EH (cell line): ENCODE measurements around the gene AQP12B.
"Not testable (repeated sequence)": the region's sequence is repeated elsewhere in the genome, so short reads cannot be mapped to it uniquely, and the experiment has no call there.

Source experiments
- DNase-seq: peaks from one replicate; pipeline ENCODE4 v3.0.0-alpha.2; 2015; ENCODE audit warnings: low read depth

AQP12B gene, protein sequence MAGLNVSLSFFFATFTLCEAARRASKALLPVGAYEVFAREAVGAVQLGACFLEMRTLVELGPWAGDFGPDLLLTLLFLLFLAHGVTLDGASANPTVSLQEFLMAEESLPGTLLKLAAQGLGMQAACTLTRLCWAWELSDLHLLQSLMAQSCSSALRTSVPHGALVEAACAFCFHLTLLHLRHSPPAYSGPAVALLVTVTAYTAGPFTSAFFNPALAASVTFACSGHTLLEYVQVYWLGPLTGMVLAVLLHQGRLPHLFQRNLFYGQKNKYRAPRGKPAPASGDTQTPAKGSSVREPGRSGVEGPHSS

DNA sequence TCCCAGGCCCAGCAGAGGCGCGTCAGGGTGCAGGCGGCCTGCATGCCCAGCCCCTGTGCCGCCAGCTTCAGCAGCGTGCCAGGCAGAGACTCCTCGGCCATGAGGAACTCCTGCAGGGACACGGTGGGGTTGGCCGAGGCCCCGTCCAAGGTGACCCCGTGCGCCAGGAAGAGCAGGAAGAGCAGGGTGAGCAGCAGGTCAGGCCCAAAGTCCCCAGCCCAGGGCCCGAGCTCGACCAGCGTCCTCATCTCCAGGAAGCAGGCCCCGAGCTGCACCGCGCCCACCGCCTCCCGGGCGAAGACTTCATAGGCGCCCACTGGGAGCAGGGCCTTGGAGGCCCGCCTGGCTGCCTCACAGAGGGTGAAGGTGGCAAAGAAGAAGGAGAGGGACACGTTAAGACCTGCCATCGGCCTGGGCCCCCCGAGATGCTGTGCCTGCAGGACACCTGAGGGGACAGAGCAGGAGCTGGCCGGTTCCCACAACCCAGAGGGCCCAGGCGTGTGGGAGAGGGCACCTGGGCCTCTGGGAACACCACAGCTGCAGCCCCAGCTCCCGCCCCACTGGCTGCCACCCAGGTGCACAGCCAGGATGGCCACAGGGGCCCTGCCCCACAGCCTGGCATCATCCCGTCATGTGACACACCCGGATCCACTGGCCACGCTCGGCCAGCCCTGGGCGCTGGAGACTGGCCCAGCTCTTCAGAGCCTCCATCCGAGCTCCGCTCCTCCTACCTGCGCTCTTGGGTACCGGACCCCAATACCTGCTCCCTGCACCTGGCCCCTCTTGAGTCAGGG lies at the start of gene AQP12B:
TSS of gene AQP12B (minus strand) at position 455 of the 794 bp plus-strand sequence. CDS start at position 407, 48 bp downstream.
- not testable (repeated sequence) for DNase-seq

DNA sequence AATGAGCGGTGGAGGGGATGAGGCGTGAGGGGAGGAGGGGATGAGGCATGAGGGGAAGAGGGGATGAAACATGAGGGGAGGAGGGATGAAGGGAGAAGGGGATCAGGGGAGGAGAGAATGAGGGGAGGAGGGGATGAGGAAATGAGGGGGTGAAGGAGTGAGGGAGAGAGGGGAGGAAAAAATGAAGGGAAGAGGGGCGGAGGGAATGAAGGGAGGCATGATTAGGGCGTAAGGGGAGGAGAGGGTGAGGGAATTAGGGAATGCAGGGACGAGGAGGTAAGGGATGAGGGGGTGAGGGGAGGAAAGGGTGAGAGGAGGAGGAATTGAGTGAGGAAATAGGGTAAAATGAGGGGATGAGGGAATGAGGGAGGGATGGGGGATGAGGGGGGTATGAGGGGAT lies 49.5 kb upstream of the AQP12B start:
- DNase-seq = no peak

DNA sequence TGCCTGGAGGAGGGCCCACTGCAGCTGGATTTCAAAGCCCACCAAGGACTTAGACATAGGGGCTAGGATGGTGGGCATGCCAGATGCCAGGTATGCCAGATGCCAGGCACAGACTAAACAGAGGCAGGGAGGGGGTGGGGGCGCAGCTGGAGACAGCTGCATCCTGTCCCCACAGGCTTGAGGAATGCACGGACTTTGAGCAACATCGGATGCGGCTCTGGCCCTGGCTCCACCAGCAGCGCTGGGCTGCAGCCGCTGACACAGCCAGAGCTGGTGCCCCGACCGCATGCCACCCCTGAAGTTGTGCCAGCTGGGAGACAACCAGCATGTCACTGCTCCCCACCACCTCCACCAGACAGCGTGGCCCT lies 48.5 kb upstream of the AQP12B start:
- DNase-seq = peak; percentile 29

DNA sequence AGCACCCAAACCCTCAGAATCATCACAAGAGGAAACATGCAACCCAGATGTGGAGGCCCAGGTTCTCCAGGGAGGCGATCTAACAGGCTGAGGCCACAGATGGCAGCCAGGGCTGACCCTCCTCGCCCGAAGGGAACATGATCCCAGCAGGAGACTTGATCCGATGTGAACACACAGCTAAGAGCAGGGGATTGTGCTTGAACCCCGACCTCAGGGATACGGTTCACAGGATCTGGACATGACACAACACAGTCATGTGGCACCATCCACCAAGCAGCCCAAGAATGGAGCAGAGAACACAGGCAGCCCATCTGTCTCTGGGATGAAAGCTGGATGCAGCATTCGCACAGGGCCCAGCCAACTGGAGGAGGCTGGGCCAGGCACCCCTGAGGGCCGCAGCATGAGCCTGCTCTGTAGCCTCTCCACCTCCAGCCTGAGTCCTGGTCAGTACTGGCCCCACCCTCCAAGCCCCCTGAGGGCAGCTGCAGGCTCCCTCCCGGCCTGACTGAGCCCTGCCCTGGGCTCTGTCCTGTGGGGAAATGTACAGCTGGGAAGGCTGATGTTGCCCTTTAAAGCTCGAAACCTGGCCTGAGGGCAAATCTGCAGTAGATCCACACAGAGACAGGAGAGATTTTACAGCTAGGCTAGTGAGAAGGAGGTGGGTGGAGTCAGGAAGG lies 48.0 kb upstream of the AQP12B start:
- peak; percentile 11 for DNase-seq

DNA sequence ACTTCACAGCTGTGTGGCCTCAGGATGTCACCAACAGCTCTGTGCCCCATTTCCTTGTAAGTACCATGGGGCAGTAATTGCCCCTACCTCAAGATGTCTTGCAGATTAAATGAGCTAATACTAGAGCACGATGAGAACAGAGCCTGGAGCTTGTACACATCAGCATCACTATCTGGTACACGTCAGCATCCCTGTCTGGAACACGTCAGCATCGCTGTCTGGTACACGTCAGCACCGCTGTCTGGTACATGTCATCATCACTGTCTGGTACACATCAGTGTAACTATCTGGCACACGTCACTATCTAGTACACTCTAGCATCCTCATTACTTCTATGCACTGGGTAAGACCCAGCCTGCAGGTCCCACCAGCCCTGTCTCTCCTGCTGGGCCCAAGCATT lies 46.1 kb upstream of the AQP12B start:
- no peak for DNase-seq

DNA sequence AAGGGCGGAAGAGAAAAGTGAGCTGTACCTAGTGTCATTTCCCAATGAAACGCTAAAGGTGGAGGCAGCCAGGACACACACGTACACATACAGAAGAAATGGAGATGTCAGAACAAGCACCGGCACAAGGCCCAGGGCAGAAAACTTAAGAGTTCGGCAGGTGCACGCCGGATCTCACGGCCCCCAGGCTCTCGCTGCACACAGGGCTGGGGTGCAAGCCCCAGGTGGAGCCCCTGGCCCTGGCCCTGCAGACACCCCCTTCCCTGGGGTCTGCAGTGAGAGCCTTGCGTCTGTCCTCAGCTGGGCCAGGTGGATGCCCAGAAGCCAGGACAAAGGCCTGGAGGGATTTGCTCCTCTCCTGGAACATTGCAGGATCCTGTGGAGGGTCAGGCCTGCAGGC lies 45.7 kb upstream of the AQP12B start:
- DNase-seq = no peak

DNA sequence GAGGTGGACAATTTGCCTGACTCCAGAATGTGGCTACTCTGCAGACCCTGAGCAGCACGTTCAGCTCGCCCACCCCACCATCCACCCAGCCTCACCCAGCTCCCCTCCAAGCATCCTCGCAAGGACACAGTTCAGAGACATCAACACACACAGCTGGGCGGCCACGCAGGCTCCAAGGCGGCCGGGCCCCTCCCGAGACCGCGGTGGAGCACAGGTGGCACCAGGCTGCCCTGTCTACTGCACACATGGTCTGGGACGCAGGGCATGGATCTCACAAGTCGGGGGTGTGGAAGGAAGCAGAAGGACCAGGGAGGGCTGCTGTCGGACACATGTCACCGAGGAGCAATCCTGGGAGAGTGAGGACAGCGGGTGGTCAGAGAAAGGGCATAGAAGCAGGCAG lies 45.2 kb upstream of the AQP12B start:
- no peak for DNase-seq

DNA sequence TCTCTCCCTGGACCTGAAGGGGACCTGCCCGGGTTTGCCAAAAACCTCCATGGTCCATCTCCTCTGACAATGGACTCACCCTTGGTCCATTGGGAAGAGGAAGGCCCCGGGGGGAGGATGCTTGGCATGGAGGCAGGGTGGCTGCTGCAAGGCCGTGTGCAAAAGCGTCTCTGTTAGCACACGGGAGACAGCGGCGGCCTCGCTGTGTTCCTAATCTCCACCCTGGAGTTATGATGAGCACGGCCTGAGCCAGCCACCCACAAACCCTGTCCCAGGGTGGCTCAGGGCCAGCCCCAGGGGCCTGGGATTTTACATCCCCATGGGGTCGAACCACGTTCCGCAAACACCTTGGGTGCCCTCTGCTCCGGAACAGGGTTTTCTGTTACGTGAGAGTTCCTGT lies 44.8 kb upstream of the AQP12B start:
- DNase-seq = no peak

DNA sequence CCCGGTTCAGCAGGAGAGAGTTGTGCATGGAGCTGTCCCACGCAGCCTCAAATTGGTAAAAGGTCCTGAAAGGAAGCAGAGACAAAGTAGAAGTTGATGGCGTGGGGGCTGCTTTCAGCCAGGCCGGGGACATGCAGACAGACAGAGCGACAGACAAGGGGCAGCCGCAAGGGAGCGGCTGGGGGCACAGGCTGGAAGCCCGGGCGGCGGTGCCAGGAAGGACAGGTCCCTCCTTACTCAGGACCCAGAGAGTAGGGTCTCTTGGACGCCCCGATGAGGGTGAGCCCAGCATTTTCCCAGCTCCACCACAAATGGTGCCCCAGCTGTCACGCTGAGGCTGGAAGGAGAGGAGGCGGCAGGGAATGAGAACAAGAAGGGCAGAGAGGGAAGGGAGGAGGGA lies 44.2 kb upstream of the AQP12B start:
- no peak for DNase-seq

DNA sequence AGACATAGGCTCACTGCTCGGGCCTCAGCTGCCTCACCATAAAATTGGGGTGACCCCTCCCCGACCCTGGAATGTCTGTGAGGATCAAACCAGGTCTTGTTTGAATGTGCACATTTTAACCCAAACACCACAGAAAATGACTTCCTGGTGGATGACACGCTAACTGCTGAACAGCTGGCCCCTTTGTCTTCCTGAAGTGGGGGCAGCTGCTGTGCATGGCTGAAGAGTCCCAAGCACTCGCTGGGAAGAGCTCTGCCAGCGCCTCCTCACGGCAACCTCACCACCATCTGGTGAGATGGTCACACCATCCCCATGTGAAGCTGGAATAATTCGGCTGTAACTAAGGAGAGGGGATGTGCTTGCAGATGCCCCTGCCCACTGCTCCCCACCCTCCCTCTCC lies 43.0 kb upstream of the AQP12B start:
- no peak for DNase-seq

DNA sequence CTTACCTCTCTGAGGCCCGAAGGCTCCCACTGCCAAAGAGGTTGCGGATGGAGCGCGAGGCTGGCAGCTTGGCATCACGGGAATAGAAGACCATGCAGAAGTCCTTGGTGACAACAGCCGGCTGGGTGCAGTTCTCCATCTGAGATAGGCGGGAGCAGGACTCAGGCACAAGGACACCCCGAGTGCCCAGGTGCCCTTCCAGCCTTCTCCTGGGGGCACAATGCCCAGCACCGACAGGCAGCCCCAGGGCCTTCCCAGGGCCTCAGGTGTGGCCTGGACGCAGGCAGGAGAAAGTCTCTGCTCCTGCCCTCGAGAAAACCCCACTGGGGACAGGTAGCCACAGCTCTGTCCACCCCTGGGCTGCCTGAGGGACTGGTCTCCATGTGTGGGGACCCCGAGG lies 42.6 kb upstream of the AQP12B start:
- DNase-seq = no peak

DNA sequence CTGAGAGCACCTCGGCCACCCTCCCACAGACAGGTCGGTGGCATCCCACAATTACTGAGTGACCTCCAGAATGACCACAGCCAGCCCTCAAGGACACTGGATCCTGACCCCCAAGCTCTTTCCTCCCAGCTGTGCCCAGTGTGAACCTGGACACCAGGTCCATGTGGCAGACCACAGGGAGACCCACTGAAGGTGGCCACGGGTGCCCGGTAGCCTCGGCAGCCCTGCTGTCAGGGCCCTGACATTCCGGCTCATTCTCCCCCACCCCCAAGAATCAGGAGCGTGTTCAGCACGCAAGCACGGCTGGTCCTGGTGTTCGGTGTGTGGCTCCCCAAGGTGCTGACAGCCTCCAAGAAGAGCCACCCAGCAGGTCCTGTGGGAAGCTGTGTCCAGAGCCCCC lies 41.7 kb upstream of the AQP12B start:
- DNase-seq = no peak

DNA sequence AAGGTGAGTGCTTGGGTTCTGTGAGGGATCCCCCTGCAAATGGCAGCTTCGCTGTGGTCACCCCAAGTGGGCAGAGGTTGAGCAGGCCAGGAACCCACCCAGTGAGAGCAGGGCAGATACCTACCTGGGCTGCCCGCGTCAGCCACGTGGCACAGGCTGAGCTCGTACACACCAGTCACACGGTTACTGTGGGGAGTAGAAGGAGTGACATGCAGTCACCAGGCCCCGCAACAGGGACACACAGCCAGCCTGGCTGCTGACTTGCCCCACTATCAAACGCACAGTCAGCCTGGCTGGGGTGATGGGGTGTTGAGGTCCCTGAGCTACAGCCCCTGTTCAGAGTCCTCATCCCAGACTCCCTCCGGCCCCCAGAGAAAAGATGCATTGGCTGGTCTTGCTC lies 41.2 kb upstream of the AQP12B start:
- DNase-seq = no peak

DNA sequence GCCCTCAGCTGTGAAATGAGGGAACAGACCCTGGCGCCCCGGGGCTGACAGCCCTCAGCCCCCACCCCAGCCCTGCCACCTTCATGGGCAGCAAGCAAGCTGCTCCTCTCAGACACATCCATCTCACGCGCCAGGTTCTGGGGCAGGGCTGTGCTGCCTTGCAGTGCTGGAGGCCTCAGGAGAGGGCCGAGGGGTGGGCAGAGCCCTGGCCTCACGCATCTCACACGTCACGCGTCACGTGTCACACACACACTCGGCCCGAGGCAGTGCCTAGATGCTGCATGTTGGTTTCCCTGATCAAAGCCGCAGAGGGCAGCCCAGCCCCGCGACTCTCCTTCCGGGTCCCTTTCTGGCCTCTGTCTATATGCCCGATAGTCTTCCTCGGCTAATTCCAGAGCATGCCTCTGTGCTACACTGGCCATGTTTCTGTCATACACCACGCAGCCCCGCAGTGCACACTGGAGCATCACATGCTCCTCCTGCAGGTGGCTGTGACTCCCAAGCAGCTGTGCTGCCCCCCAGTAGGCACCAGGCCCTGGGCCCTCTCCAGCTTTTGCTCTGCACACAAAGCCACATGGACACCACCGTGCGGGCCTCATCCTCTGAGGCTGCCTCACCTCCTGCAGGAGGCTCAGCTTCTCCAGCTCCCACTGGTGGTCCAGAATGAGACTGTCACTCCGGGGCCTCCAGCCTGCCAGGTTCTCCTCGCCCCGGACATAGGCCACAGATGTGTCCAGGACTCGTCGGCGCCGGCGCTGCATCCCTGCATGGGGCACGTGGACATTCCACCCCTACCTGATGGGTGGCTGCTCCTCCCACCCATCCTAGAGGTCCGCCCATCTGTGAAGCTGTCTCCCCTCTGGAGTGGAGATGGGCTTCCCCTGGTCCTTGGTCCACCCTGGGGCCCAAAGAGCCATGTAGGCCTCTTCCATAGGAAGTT lies 40.4 kb upstream of the AQP12B start:
- DNase-seq = no peak

DNA sequence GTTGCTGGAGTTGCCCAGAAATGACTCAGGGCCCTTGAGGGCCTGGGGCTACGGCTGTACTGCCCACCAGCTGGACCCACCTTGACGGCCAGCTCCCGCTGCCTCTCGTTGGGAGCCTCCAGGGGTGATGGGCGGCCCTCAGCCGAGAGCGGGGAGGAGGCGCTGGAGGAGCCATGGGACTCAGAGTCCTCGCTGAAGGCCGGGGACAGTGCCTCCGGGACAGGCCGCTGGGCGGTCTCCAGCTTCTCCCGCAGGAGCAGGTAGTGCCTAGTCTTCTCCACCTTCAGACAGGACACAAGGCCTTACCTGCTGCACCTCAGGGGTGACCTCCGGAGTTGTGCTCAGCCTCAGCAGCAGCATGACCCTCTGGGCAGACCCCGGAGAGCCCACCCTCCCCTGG lies 39.7 kb upstream of the AQP12B start:
- DNase-seq = no peak

DNA sequence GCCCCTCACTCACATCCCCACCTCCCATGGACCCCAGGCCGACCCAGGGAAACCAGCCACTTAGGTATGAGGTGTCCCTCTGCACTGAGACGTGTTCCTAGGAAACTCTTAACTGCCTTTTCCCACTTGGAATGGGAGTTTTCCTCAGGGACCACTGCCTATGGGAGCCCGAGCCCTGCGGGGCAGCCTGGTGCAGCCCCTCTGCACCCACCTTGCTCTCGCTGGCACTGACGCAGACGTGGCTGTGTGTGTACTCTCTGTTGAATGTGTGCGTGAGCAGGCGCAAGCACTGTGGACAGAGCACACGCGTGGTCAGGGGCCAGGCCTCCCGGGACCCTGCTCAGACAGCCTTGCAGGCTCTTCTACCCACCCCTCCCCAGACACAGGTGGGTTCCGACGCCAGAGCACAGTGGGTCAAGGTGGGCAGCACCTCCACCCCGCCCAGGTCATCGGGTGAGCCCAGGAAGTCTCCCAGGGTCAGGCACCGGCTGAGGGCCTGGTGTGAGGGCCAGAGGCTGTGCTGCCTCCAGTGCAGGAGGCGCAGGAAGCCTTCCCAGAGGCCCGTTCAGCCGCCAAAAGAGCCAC lies 39.0 kb upstream of the AQP12B start:
- DNase-seq = no peak

DNA sequence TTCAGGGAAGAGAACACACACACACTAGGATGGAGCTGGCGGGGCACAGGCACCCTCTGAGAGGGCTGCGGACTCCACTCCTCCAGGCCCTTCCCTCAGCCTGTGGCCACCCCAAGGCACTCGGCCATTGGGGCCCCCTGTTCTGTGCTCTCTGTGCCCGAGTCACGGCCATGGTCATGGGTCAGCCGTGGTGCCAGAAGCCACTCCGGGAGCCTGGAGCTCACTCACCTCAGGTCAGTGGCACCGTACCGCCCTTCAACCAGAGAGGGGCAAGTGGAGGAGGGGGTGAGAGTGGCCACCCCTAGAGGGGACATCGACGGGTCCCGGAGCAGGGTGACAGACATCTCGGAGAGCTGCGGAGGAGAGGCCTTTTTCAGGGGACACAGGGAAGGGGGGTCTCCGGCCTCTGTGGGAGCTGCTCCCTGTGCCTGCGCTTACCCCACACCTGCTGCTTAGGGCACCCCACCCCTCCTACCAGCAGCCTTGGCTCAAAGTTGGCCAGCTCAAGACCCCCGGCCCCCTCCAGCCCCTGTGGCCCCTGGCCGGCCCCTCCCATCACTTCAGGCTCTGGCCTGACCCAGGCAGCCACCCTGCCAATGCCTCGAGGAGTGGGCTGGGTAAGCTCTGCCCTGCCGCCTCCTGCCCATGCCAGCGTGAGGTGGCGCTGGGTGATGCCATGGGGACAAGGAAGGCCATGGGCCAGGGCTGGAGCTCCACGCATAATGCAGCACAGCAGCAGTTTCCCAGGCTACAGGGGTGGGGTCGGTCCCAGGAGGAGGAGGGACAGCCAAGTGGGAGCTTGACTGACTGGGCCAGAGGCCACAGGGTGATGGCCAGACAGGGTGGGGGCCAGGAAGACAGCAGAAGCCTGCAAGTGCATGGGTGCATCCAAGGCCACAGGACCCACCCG lies 38.3 kb upstream of the AQP12B start:
- no peak for DNase-seq

DNA sequence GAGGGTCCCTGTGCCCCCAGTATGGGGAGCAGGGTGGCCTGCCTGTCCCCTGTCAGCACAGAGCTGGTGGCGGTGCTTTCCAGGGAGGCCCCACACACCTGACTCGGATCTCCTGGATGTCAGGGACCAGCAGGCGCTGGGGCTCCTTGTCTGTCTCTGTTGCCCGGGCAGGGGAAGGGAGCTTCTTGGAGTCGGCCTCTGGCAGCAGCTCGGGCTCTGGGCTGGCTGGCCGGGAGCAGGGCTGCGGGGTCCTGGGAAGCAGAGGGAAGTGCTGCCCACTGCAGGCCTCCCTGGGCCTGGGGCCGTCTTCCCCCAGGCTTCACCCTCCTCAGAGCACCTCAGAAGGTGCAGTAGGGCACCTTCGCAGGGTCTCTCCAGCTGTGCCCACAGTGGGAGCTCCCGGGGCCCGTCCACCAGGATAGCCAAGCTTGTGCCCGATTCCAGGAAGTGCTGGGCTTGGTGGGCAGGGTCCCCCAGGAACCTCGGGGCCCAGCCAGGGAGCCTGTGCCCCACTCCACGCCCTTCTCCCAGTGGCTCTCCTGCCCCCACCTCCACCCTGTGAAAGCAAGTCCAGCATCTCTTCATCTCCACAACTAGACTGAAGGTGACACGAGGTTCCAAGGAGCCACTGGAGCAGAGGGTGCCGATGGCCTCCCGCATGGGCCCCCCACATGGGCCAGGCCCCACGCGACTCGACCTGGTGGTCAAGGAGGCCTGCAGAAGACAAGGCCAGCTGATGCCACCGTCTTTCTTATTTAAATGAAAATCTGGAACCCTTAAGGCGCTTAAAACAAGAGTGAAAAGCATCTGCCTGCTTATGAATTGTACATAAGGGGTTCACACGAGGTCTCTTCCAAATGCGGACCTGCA lies 37.2 kb upstream of the AQP12B start:
- no peak for DNase-seq

DNA sequence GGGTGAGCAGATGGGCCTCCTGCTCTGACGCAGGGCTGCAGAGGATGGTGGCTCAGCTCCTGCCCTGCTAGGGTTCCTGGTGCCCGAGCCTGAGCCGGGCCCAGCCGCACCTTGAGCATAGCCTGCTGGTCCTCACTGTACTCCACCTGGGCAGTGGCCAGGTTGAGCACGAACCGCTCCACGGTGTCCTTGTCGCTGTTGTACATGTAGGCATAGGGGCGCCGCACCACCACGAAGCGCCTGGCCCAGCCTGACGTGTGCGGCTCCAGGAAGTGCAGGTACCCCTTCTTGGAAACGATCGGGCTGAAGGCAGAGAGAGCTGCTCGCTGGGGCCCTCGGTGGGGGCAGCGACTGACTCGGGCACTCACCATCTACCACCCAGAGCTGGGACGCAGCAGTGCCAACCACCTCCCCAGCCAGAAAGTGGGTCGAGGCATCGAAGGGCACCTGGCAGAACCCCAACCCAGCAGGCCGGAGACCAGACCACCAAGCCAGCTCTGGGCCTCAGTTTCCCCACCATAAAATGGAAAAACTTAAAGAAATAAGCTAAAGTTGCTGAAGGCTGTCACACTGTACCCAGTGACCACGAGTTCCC lies 36.3 kb upstream of the AQP12B start:
- no peak for DNase-seq
